ENCODE data around the gene THAP4.

Gene THAP4

GRCh38 chr2:241637795-241638660, 1.1 kb upstream of the THAP4 start:
- Histone ChIP-seq H2AFZ (ENCODE audit: low read depth, low read length) (peak overlapping the region; percentile 95), H3K9ac (ENCODE audit: low read depth, low read length) (peak overlapping the region; percentile 92), H4K20me1 (ENCODE audit: insufficient read depth, low read length) (peaks cover 27% of the 10 kb centered on the region), H3K4me3 (ENCODE audit: low read depth in 1 of 2, low read length in 2 of 2) (peak overlapping the region; percentile 42 to 97; a peak in 3 of 4 replicates), H3K36me3 (ENCODE audit: insufficient read depth, low read length) (peaks cover 36% of the 10 kb centered on the region), H3K27me3 (ENCODE audit: insufficient read depth, low read length, poor library complexity) (no peaks in the 10 kb centered on the region), H3K9me3 (ENCODE audit: insufficient read depth, low read length, severe bottlenecking) (peaks cover 13% of the 10 kb centered on the region), H3K4me2 (ENCODE audit: insufficient read depth, low read length) (peak overlapping the region; percentile 81), H3K4me1 (ENCODE audit: insufficient read depth, low read length) (peaks cover 44% of the 10 kb centered on the region), H3K79me2 (ENCODE audit: insufficient read depth, low read length) (peaks cover 90% of the 10 kb centered on the region), H3K27ac (ENCODE audit: low read length) (peak overlapping the region; percentile 100)
- TF ChIP-seq CTCF (IDR thresholded peaks at IDR 0.05; ENCODE audit: borderline replicate concordance, extremely low read depth, low read length, poor library complexity, severe bottlenecking), result no peak
- TF ChIP-seq EZH2 (IDR thresholded peaks at IDR 0.05; ENCODE audit: borderline replicate concordance, low read depth, low read length, severe bottlenecking), result no peak
- peak; percentile 60 for ATAC-seq (ENCODE audit: insufficient read depth, low read depth)
- no peak for DNase-seq

GRCh38 chr2:241636182-241637017, 558 bp downstream of the THAP4 start:
- Histone ChIP-seq H3K36me3 (ENCODE audit: insufficient read depth, low read length) (peaks cover 53% of the 10 kb centered on the region), H3K27ac (ENCODE audit: low read length) (peak overlapping the region; percentile 100), H4K20me1 (ENCODE audit: insufficient read depth, low read length) (peaks cover 25% of the 10 kb centered on the region), H3K4me1 (ENCODE audit: insufficient read depth, low read length) (peaks cover 44% of the 10 kb centered on the region), H3K9me3 (ENCODE audit: insufficient read depth, low read length, severe bottlenecking) (peaks cover 13% of the 10 kb centered on the region), H3K4me2 (ENCODE audit: insufficient read depth, low read length) (peak overlapping the region; percentile 81), H3K4me3 (ENCODE audit: low read depth in 1 of 2, low read length in 2 of 2) (peak overlapping the region; percentile 78 to 97), H3K79me2 (ENCODE audit: insufficient read depth, low read length) (peaks cover 89% of the 10 kb centered on the region), H3K27me3 (ENCODE audit: insufficient read depth, low read length, poor library complexity) (no peaks in the 10 kb centered on the region), H3K9ac (ENCODE audit: low read depth, low read length) (peak overlapping the region; percentile 92), H2AFZ (ENCODE audit: low read depth, low read length) (peak overlapping the region; percentile 95)
- peak; percentile 44 for DNase-seq
- peak; percentile 46 for ATAC-seq (ENCODE audit: insufficient read depth, low read depth)
- TF ChIP-seq EZH2 (IDR thresholded peaks at IDR 0.05; ENCODE audit: borderline replicate concordance, low read depth, low read length, severe bottlenecking) (no peak), CTCF (IDR thresholded peaks at IDR 0.05; ENCODE audit: borderline replicate concordance, extremely low read depth, low read length, poor library complexity, severe bottlenecking) (no peak)

GRCh38 chr2:241635756-241636155, 1.2 kb downstream of the THAP4 start:
- DNase-seq, result no peak

More at GRCh38 chr2:241635756-241636155, 1.2 kb downstream of the THAP4 start:
- Histone ChIP-seq H4K20me1 (ENCODE audit: insufficient read depth, low read length) (peaks cover 22% of the 10 kb centered on the region), H3K4me2 (ENCODE audit: insufficient read depth, low read length) (peak overlapping the region; percentile 81), H3K36me3 (ENCODE audit: insufficient read depth, low read length) (peaks cover 59% of the 10 kb centered on the region), H2AFZ (ENCODE audit: low read depth, low read length) (peak overlapping the region; percentile 70), H3K27ac (ENCODE audit: low read length) (peak overlapping the region; percentile 30; the same call in 1 of the 2 replicates), H3K79me2 (ENCODE audit: insufficient read depth, low read length) (peaks cover 90% of the 10 kb centered on the region), H3K9me3 (ENCODE audit: insufficient read depth, low read length, severe bottlenecking) (peaks cover 13% of the 10 kb centered on the region), H3K27me3 (ENCODE audit: insufficient read depth, low read length, poor library complexity) (no peaks in the 10 kb centered on the region), H3K9ac (ENCODE audit: low read depth, low read length) (peak overlapping the region; percentile 92), H3K4me3 (ENCODE audit: low read depth in 1 of 2, low read length in 2 of 2) (peak overlapping the region; percentile 78 to 97), H3K4me1 (ENCODE audit: insufficient read depth, low read length) (peaks cover 44% of the 10 kb centered on the region)
- TF ChIP-seq EZH2 (IDR thresholded peaks at IDR 0.05; ENCODE audit: borderline replicate concordance, low read depth, low read length, severe bottlenecking) (no peak), CTCF (IDR thresholded peaks at IDR 0.05; ENCODE audit: borderline replicate concordance, extremely low read depth, low read length, poor library complexity, severe bottlenecking) (no peak)
- no peak for ATAC-seq (ENCODE audit: insufficient read depth, low read depth)

All from DND-41 (cell line).